ENCODE measurements around the gene PCNX1. TPM values are rescaled to one million over a fixed set of nuclear protein-coding genes. Genes with fewer than 3 reads are reported as not detected.

The PCNX1 gene
- polyA plus RNA-seq, 3 donors: 7.3 to 26.7 (median 8.1) TPM

DNA sequence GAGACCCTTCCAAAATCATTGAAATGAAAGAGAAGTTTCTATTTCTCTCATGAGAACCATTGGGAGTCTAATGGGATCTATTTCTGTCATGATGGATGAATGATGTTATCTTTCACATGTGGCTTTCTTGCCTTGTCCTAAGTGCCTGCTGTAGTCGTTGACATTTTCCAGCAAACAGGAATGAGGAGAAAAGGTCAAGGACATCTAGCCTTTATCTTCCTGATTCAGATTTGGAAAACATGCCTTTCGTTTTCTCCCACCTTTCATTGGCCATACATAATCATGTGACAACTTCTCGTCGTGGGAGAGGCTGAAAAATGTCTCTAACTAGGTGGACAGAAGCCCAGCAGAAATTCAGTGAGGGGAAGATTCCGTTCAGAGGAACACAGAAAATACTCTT is 94.5 kb downstream of the PCNX1 start:
- H3K36me3 ChIP-seq (replicated peaks in 1 of 2; ENCODE audit: control insufficient read depth in 1 of 2, insufficient read depth in 2 of 2, low read length in 2 of 2): peaks cover 29 to 63% of the 10 kb centered on the region in 2 donors
- Mint-ChIP-seq H3K9me3 (no peaks in the 10 kb centered on the region), H3K27me3 (ENCODE audit: low read depth in 3 of 3) (peaks cover 0 to 1% (median 0%) of the 10 kb centered on the region in 3 donors), H3K4me3 (no peak overlapping the region), H3K36me3 (peaks cover 35 to 58% of the 10 kb centered on the region in 2 donors), H3K27ac (peak overlapping the region in 1 of 7 donors; percentile 42), H3K4me1 (peaks cover 16% of the 10 kb centered on the region)
- H2AFZ ChIP-seq (ENCODE audit: insufficient read depth, low read depth, low read length, poor library complexity, severe bottlenecking): no peak overlapping the region
- no peak overlapping the region for H3K9ac ChIP-seq (ENCODE audit: insufficient read depth, low read length, poor library complexity, severe bottlenecking)
- H3K79me2 ChIP-seq (ENCODE audit: insufficient read depth, low read length): peaks cover 9% of the 10 kb centered on the region
- H3K4me2 ChIP-seq (replicated peaks; ENCODE audit: extremely low read depth, low read length, poor library complexity, severe bottlenecking): no peak overlapping the region
- H3K4me1 ChIP-seq (ENCODE audit: control insufficient read depth in 1 of 2, insufficient read depth in 2 of 2, low read length in 2 of 2): peaks cover 0 to 10% of the 10 kb centered on the region in 2 donors
- H3K4me3 ChIP-seq (replicated peaks in 1 of 3; ENCODE audit: low read depth in 2 of 3, low read length in 3 of 3): no peak overlapping the region
- no peaks in the 10 kb centered on the region for H3K9me3 ChIP-seq (replicated peaks in 1 of 2; ENCODE audit: control insufficient read depth in 1 of 2, insufficient read depth in 1 of 2, low read length in 2 of 2)
- intact Hi-C loops (cut with micrococcal nuclease): no loop called here
- no CpG with 5 or more reads among the region's 5 CpGs for WGBS (ENCODE audit: insufficient coverage)
- peaks cover 37% of the 10 kb centered on the region for H4K20me1 ChIP-seq (ENCODE audit: insufficient read depth, low read length)
- no peak overlapping the region for H3K27ac ChIP-seq (ENCODE audit: low read depth in 1 of 2, low read length in 2 of 2)
- TF ChIP-seq, protein P1, sequence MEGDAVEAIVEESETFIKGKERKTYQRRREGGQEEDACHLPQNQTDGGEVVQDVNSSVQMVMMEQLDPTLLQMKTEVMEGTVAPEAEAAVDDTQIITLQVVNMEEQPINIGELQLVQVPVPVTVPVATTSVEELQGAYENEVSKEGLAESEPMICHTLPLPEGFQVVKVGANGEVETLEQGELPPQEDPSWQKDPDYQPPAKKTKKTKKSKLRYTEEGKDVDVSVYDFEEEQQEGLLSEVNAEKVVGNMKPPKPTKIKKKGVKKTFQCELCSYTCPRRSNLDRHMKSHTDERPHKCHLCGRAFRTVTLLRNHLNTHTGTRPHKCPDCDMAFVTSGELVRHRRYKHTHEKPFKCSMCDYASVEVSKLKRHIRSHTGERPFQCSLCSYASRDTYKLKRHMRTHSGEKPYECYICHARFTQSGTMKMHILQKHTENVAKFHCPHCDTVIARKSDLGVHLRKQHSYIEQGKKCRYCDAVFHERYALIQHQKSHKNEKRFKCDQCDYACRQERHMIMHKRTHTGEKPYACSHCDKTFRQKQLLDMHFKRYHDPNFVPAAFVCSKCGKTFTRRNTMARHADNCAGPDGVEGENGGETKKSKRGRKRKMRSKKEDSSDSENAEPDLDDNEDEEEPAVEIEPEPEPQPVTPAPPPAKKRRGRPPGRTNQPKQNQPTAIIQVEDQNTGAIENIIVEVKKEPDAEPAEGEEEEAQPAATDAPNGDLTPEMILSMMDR (IDR thresholded peaks at IDR 0.05): no peak
- DNase-seq: no peak
- no peaks in the 10 kb centered on the region for H3K27me3 ChIP-seq (ENCODE audit: control insufficient read depth in 2 of 2, insufficient read depth in 2 of 2, low read length in 2 of 2)

DNA sequence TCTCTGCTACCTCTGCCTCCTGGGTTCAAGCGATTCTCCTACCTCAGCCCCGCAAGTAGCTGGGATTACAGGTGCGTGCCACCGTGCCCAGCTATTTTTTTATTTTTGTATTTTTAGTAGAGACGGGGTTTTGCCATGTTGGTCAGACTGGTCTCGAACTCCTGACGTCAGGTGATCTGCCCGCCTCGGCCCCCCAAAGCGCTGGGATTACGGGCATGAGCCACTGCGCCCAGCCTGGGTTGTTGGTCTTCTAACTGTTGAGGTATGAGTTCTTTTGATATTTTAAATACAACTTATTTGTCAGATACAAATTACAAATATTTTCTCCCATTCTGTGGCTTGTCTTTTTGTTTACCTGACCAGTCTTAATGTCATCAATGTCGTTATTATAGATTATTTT is 95.9 kb downstream of the PCNX1 start:
- WGBS (ENCODE audit: insufficient coverage): 100% methylated on average over 1 of the region's 13 CpGs
- no peak overlapping the region for H2AFZ ChIP-seq (ENCODE audit: insufficient read depth, low read depth, low read length, poor library complexity, severe bottlenecking)
- peaks cover 31 to 57% of the 10 kb centered on the region in 2 donors for H3K36me3 ChIP-seq (replicated peaks in 1 of 2; ENCODE audit: control insufficient read depth in 1 of 2, insufficient read depth in 2 of 2, low read length in 2 of 2)
- H3K4me2 ChIP-seq (replicated peaks; ENCODE audit: extremely low read depth, low read length, poor library complexity, severe bottlenecking): no peak overlapping the region
- H3K36me3 Mint-ChIP-seq: peaks cover 31 to 58% of the 10 kb centered on the region in 2 donors
- H4K20me1 ChIP-seq (ENCODE audit: insufficient read depth, low read length): peaks cover 35% of the 10 kb centered on the region
- no peak for DNase-seq
- H3K27me3 ChIP-seq (ENCODE audit: control insufficient read depth in 2 of 2, insufficient read depth in 2 of 2, low read length in 2 of 2): no peaks in the 10 kb centered on the region
- no peak overlapping the region for H3K4me3 Mint-ChIP-seq
- peaks cover 9% of the 10 kb centered on the region for H3K79me2 ChIP-seq (ENCODE audit: insufficient read depth, low read length)
- no peak overlapping the region for H3K27ac Mint-ChIP-seq
- intact Hi-C loops (cut with micrococcal nuclease): no loop called here
- peaks cover 14% of the 10 kb centered on the region for H3K4me1 Mint-ChIP-seq
- no peaks in the 10 kb centered on the region for H3K9me3 Mint-ChIP-seq
- H3K27me3 Mint-ChIP-seq (ENCODE audit: low read depth in 3 of 3): peaks cover 0 to 1% (median 0%) of the 10 kb centered on the region in 3 donors
- no peak overlapping the region for H3K27ac ChIP-seq (ENCODE audit: low read depth in 1 of 2, low read length in 2 of 2)
- no peak overlapping the region for H3K4me3 ChIP-seq (replicated peaks in 1 of 3; ENCODE audit: low read depth in 2 of 3, low read length in 3 of 3)
- peaks cover 0 to 10% of the 10 kb centered on the region in 2 donors for H3K4me1 ChIP-seq (ENCODE audit: control insufficient read depth in 1 of 2, insufficient read depth in 2 of 2, low read length in 2 of 2)
- TF ChIP-seq, protein P1 (IDR thresholded peaks at IDR 0.05): no peak
- no peaks in the 10 kb centered on the region for H3K9me3 ChIP-seq (replicated peaks in 1 of 2; ENCODE audit: control insufficient read depth in 1 of 2, insufficient read depth in 1 of 2, low read length in 2 of 2)
- no peak overlapping the region for H3K9ac ChIP-seq (ENCODE audit: insufficient read depth, low read length, poor library complexity, severe bottlenecking)

Data from CD14-positive monocyte (primary cell).